ENCODE results near the gene KCTD1.

Gene KCTD1

DNA sequence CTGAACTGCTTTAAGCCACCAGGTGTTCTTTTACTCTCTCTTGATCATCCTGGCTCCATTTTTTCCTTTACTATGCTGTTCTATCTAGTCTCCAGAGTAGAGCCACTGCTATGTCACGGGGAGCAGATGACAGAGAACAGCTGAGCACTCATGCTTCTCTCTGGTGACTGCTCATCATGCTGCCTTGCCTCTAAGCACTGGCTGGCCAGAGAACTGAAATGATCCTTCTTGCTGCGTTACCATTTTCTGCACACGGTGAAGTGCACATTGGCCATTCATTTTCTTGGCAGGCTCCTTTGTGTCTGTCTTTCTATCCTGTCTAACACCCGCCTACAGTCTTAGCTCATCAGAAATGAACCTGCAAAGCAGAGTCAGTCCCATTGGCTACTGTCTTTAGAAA is 86.0 kb downstream of the KCTD1 start:
- no peak overlapping the region for H3K4ac ChIP-seq (ENCODE audit: low read depth, low read length)
- H2BK12ac ChIP-seq (ENCODE audit: low read length), result no peak overlapping the region
- H3K9ac ChIP-seq (ENCODE audit: low read length), result no peak overlapping the region
- no peak for DNase-seq
- no peaks in the 10 kb centered on the region for H3K27me3 ChIP-seq (ENCODE audit: insufficient read depth, low read length)
- H2AK5ac ChIP-seq (ENCODE audit: low read length), result no peak overlapping the region
- H3K18ac ChIP-seq (ENCODE audit: low read length), result no peak overlapping the region
- H3K9me3 ChIP-seq (ENCODE audit: insufficient read depth, low read depth, low read length), result no peaks in the 10 kb centered on the region
- H3K14ac ChIP-seq (ENCODE audit: low read length), result no peak overlapping the region
- H2BK120ac ChIP-seq (ENCODE audit: insufficient read depth, low read length, poor library complexity), result no peak overlapping the region
- H4K91ac ChIP-seq (ENCODE audit: low read depth, low read length), result no peak overlapping the region
- no peaks in the 10 kb centered on the region for H3K79me1 ChIP-seq (ENCODE audit: low read length)
- H4K12ac ChIP-seq (ENCODE audit: low read depth, low read length), result no peak overlapping the region
- H4K8ac ChIP-seq (ENCODE audit: low read depth, low read length), result no peak overlapping the region
- no peak overlapping the region for H3K23ac ChIP-seq (ENCODE audit: low read length)
- H3K27ac ChIP-seq (ENCODE audit: low read depth, low read length), result no peak overlapping the region
- no peak overlapping the region for H2AFZ ChIP-seq (ENCODE audit: insufficient read depth, low read length, poor library complexity)
- H3K4me2 ChIP-seq (ENCODE audit: low read length), result no peak overlapping the region
- peaks cover 0 to under 1% of the 10 kb centered on the region in 2 experiments for H3K4me1 ChIP-seq (ENCODE audit: control insufficient read depth in 1 of 2, insufficient read depth in 2 of 2, low read length in 2 of 2)
- no peak overlapping the region for H3K4me3 ChIP-seq (ENCODE audit: low read depth, low read length)
- no peak overlapping the region for H2BK5ac ChIP-seq (ENCODE audit: low read depth, low read length, poor library complexity)
- WGBS (ENCODE audit: extremely low coverage, insufficient coverage, insufficient read length), result no CpG with 5 or more reads among the region's 4 CpGs
- H3K79me2 ChIP-seq (ENCODE audit: control insufficient read depth, insufficient read depth, low read length, poor library complexity), result no peaks in the 10 kb centered on the region
- H3K36me3 ChIP-seq (ENCODE audit: control insufficient read depth in 1 of 2, insufficient read depth in 2 of 2, low read length in 2 of 2), result peaks cover 0 to 6% of the 10 kb centered on the region in 2 experiments

DNA sequence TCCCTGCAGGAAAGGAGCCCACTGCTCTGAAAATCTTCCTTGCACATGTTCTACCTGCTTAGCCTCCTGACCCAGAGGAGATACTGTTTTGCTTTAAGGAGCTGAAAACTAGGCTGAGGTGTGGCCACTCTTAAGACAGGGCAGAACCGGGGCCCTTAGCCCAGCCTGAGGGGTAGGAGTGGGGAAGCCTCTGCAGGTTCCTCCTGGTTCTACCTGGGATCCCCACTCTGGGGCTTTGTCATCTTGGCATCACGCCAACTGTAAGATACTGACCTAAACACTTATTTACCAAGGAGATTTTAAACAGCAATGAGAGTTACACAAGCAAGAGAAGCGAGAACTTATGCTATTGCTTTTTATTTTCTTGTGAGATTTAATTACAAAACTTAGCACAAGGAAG is 86.9 kb downstream of the KCTD1 start:
- H3K14ac ChIP-seq (ENCODE audit: low read length), result no peak overlapping the region
- H3K18ac ChIP-seq (ENCODE audit: low read length), result no peak overlapping the region
- H4K8ac ChIP-seq (ENCODE audit: low read depth, low read length), result no peak overlapping the region
- H3K27me3 ChIP-seq (ENCODE audit: insufficient read depth, low read length), result no peaks in the 10 kb centered on the region
- WGBS (ENCODE audit: extremely low coverage, insufficient coverage, insufficient read length), result no CpG with 5 or more reads among the region's 3 CpGs
- peaks cover 0 to 3% of the 10 kb centered on the region in 2 experiments for H3K4me1 ChIP-seq (ENCODE audit: control insufficient read depth in 1 of 2, insufficient read depth in 2 of 2, low read length in 2 of 2)
- H3K36me3 ChIP-seq (ENCODE audit: control insufficient read depth in 1 of 2, insufficient read depth in 2 of 2, low read length in 2 of 2), result peaks cover 0 to 6% of the 10 kb centered on the region in 2 experiments
- no peak overlapping the region for H3K9ac ChIP-seq (ENCODE audit: low read length)
- DNase-seq, result no peak
- H3K79me2 ChIP-seq (ENCODE audit: control insufficient read depth, insufficient read depth, low read length, poor library complexity), result no peaks in the 10 kb centered on the region
- no peak overlapping the region for H3K23ac ChIP-seq (ENCODE audit: low read length)
- no peak overlapping the region for H2AK5ac ChIP-seq (ENCODE audit: low read length)
- H2AFZ ChIP-seq (ENCODE audit: insufficient read depth, low read length, poor library complexity), result no peak overlapping the region
- no peak overlapping the region for H4K12ac ChIP-seq (ENCODE audit: low read depth, low read length)
- H2BK12ac ChIP-seq (ENCODE audit: low read length), result no peak overlapping the region
- H3K4me2 ChIP-seq (ENCODE audit: low read length), result no peak overlapping the region
- H3K9me3 ChIP-seq (ENCODE audit: insufficient read depth, low read depth, low read length), result no peaks in the 10 kb centered on the region
- no peaks in the 10 kb centered on the region for H3K79me1 ChIP-seq (ENCODE audit: low read length)
- no peak overlapping the region for H2BK5ac ChIP-seq (ENCODE audit: low read depth, low read length, poor library complexity)
- no peak overlapping the region for H3K4me3 ChIP-seq (ENCODE audit: low read depth, low read length)
- no peak overlapping the region for H2BK120ac ChIP-seq (ENCODE audit: insufficient read depth, low read length, poor library complexity)
- no peak overlapping the region for H3K27ac ChIP-seq (ENCODE audit: low read depth, low read length)
- H4K91ac ChIP-seq (ENCODE audit: low read depth, low read length), result no peak overlapping the region
- no peak overlapping the region for H3K4ac ChIP-seq (ENCODE audit: low read depth, low read length)

DNA sequence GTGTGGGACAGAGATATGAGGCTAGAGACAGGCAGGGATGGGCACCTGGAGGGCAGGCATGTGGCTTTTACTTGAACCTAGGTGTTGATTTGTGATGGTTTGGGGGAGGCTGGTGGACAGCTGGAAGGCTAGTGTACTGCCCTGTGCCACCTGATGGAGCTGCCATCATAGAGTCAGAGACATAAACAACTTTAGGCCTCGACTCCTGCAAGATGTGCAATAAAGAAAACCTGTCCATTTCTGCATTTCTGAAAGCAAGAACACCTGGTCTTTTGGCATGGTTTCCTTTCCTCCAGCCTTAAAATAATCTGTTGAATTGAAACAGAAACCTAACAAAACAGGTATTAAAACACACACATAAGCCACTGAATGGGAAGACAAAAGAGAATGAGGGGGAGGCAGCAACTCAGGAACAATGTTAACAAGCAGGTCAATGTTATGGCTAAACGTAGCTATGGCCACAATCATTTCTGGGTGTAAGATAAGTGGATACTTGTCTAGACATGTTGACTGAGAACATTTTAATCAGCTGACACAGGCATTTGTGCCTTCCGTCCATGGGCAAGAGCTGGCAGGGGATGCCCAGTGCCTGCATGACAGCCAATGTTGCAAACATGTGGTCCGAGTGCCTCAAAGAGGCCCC is 87.8 kb downstream of the KCTD1 start:
- no peak overlapping the region for H3K9ac ChIP-seq (ENCODE audit: low read length)
- no peak overlapping the region for H3K14ac ChIP-seq (ENCODE audit: low read length)
- H3K18ac ChIP-seq (ENCODE audit: low read length), result no peak overlapping the region
- no peak overlapping the region for H2AFZ ChIP-seq (ENCODE audit: insufficient read depth, low read length, poor library complexity)
- no peaks in the 10 kb centered on the region for H3K79me1 ChIP-seq (ENCODE audit: low read length)
- no peak overlapping the region for H2BK5ac ChIP-seq (ENCODE audit: low read depth, low read length, poor library complexity)
- H3K27me3 ChIP-seq (ENCODE audit: insufficient read depth, low read length), result no peaks in the 10 kb centered on the region
- H3K23ac ChIP-seq (ENCODE audit: low read length), result no peak overlapping the region
- peak overlapping the region; percentile 66 for H4K91ac ChIP-seq (ENCODE audit: low read depth, low read length)
- H3K4me3 ChIP-seq (ENCODE audit: low read depth, low read length), result no peak overlapping the region
- peaks cover 0 to 3% of the 10 kb centered on the region in 2 experiments for H3K4me1 ChIP-seq (ENCODE audit: control insufficient read depth in 1 of 2, insufficient read depth in 2 of 2, low read length in 2 of 2)
- peaks cover 0 to 6% of the 10 kb centered on the region in 2 experiments for H3K36me3 ChIP-seq (ENCODE audit: control insufficient read depth in 1 of 2, insufficient read depth in 2 of 2, low read length in 2 of 2)
- no peak overlapping the region for H3K4me2 ChIP-seq (ENCODE audit: low read length)
- H2BK12ac ChIP-seq (ENCODE audit: low read length), result no peak overlapping the region
- no peak overlapping the region for H2AK5ac ChIP-seq (ENCODE audit: low read length)
- no peaks in the 10 kb centered on the region for H3K79me2 ChIP-seq (ENCODE audit: control insufficient read depth, insufficient read depth, low read length, poor library complexity)
- no peak overlapping the region for H3K4ac ChIP-seq (ENCODE audit: low read depth, low read length)
- H3K9me3 ChIP-seq (ENCODE audit: insufficient read depth, low read depth, low read length), result no peaks in the 10 kb centered on the region
- peak; percentile 73 to 83 for DNase-seq
- no CpG with 5 or more reads among the region's 4 CpGs for WGBS (ENCODE audit: extremely low coverage, insufficient coverage, insufficient read length)
- H4K12ac ChIP-seq (ENCODE audit: low read depth, low read length), result no peak overlapping the region
- no peak overlapping the region for H4K8ac ChIP-seq (ENCODE audit: low read depth, low read length)
- no peak overlapping the region for H3K27ac ChIP-seq (ENCODE audit: low read depth, low read length)
- H2BK120ac ChIP-seq (ENCODE audit: insufficient read depth, low read length, poor library complexity), result no peak overlapping the region

DNA sequence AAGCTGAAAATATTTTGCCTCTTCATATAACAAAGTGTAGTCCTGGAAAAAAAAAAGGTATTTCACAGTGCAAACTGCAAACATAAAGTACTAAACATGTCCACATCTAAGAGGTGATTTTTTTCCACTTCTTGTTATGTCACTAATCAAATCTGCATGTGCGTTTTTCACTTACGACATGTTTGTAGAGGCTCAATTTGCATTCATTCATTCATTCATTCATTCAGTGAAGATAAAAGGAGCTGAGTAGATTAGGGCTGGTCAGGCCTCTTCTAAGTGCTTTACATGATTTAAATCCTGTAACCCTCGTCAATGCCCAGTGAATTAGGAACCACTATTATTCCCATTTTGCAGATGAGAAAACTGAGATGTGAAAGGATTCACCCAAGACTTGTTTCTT is 88.5 kb downstream of the KCTD1 start:
- no peaks in the 10 kb centered on the region for H3K79me1 ChIP-seq (ENCODE audit: low read length)
- H2AK5ac ChIP-seq (ENCODE audit: low read length), result no peak overlapping the region
- H3K27me3 ChIP-seq (ENCODE audit: insufficient read depth, low read length), result no peaks in the 10 kb centered on the region
- H4K12ac ChIP-seq (ENCODE audit: low read depth, low read length), result no peak overlapping the region
- no peak overlapping the region for H3K23ac ChIP-seq (ENCODE audit: low read length)
- no peaks in the 10 kb centered on the region for H3K9me3 ChIP-seq (ENCODE audit: insufficient read depth, low read depth, low read length)
- H3K9ac ChIP-seq (ENCODE audit: low read length), result no peak overlapping the region
- no peak overlapping the region for H3K4ac ChIP-seq (ENCODE audit: low read depth, low read length)
- H3K36me3 ChIP-seq (ENCODE audit: control insufficient read depth in 1 of 2, insufficient read depth in 2 of 2, low read length in 2 of 2), result peaks cover 0 to 6% of the 10 kb centered on the region in 2 experiments
- no peak overlapping the region for H4K91ac ChIP-seq (ENCODE audit: low read depth, low read length)
- H3K18ac ChIP-seq (ENCODE audit: low read length), result no peak overlapping the region
- H3K4me2 ChIP-seq (ENCODE audit: low read length), result no peak overlapping the region
- no peak overlapping the region for H2BK120ac ChIP-seq (ENCODE audit: insufficient read depth, low read length, poor library complexity)
- no peak overlapping the region for H2BK12ac ChIP-seq (ENCODE audit: low read length)
- DNase-seq, result no peak
- no peak overlapping the region for H4K8ac ChIP-seq (ENCODE audit: low read depth, low read length)
- WGBS (ENCODE audit: extremely low coverage, insufficient coverage, insufficient read length), result no CpG with 5 or more reads among the region's 3 CpGs
- peaks cover 0 to 3% of the 10 kb centered on the region in 2 experiments for H3K4me1 ChIP-seq (ENCODE audit: control insufficient read depth in 1 of 2, insufficient read depth in 2 of 2, low read length in 2 of 2)
- no peaks in the 10 kb centered on the region for H3K79me2 ChIP-seq (ENCODE audit: control insufficient read depth, insufficient read depth, low read length, poor library complexity)
- H2AFZ ChIP-seq (ENCODE audit: insufficient read depth, low read length, poor library complexity), result no peak overlapping the region
- H3K14ac ChIP-seq (ENCODE audit: low read length), result no peak overlapping the region
- H2BK5ac ChIP-seq (ENCODE audit: low read depth, low read length, poor library complexity), result no peak overlapping the region
- H3K27ac ChIP-seq (ENCODE audit: low read depth, low read length), result no peak overlapping the region
- no peak overlapping the region for H3K4me3 ChIP-seq (ENCODE audit: low read depth, low read length)
